Upper lobe of left lung (tissue), 4 donors: Measurements from ENCODE around the gene PROX2.

Experiments
- EP300 ChIP-seq, 4 donors: sonication (generic); formaldehyde crosslinking; IDR thresholded peaks; one replicate each; pipeline ENCODE4 v1.5.1; 2017; ENCODE audit warnings: antibody characterized with exemption in 4 of 4, control low read depth in 2 of 4
- POLR2A ChIP-seq, 4 donors: fragments of 450-650 bp; IDR thresholded peaks; one replicate each; pipeline ENCODE4 v1.5.1; 2016 to 2017; ENCODE audit warnings: antibody characterized with exemption in 4 of 4, mild to moderate bottlenecking in 2 of 4
- POLR2AphosphoS5 ChIP-seq, 2 donors: sonication (generic); formaldehyde crosslinking; IDR thresholded peaks; one replicate each; pipeline ENCODE4 v1.5.1; 2017; ENCODE audit warnings: antibody characterized with exemption in 2 of 2
- TF ChIP-seq, protein P1 (sequence below), 6 experiments: fragments of 450-650 bp in 4 of 6; fragments of 200-600 bp in 2 of 6; sonication (generic) in 2 of 6; IDR thresholded peaks; one replicate each; pipeline ENCODE4 v1.5.1; 2016 to 2019; ENCODE audit warnings: antibody characterized with exemption in 6 of 6

DNA sequence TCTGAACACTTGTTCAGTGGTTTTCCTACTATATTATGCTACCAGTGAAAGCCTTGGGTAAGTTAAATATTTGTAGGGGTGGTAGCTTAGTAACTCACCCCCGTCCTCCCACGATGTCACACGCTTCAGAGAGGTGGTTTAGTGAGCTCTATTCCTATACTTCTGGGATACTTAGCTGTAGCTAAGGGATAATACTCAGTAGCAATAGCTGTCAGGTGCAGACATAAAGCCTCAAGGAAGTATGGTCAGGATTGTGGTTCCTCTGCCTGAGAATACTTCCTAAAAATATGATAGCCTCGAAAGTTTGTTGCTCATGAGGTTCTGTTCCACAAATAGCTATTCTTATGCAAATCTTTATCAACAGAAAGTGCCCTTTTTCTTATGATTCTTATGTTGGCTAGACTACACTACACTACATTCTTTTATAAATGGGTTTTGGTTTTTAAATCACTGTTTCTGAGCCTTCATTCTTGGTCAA lies 17.7 kb upstream of the PROX2 start:
- TF ChIP-seq, protein P1, sequence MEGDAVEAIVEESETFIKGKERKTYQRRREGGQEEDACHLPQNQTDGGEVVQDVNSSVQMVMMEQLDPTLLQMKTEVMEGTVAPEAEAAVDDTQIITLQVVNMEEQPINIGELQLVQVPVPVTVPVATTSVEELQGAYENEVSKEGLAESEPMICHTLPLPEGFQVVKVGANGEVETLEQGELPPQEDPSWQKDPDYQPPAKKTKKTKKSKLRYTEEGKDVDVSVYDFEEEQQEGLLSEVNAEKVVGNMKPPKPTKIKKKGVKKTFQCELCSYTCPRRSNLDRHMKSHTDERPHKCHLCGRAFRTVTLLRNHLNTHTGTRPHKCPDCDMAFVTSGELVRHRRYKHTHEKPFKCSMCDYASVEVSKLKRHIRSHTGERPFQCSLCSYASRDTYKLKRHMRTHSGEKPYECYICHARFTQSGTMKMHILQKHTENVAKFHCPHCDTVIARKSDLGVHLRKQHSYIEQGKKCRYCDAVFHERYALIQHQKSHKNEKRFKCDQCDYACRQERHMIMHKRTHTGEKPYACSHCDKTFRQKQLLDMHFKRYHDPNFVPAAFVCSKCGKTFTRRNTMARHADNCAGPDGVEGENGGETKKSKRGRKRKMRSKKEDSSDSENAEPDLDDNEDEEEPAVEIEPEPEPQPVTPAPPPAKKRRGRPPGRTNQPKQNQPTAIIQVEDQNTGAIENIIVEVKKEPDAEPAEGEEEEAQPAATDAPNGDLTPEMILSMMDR (IDR thresholded peaks at IDR 0.05): no peak
- TF ChIP-seq POLR2A (IDR thresholded peaks at IDR 0.05): no peak
- TF ChIP-seq EP300 (IDR thresholded peaks at IDR 0.05): no peak
- TF ChIP-seq POLR2AphosphoS5 (IDR thresholded peaks at IDR 0.05): no peak
